Measurements from ENCODE around the gene SIRPB1.

GRCh38 chr20:1627200-1627550 is 7.4 kb upstream of the SIRPB1 start:
- TF ChIP-seq, protein P1, sequence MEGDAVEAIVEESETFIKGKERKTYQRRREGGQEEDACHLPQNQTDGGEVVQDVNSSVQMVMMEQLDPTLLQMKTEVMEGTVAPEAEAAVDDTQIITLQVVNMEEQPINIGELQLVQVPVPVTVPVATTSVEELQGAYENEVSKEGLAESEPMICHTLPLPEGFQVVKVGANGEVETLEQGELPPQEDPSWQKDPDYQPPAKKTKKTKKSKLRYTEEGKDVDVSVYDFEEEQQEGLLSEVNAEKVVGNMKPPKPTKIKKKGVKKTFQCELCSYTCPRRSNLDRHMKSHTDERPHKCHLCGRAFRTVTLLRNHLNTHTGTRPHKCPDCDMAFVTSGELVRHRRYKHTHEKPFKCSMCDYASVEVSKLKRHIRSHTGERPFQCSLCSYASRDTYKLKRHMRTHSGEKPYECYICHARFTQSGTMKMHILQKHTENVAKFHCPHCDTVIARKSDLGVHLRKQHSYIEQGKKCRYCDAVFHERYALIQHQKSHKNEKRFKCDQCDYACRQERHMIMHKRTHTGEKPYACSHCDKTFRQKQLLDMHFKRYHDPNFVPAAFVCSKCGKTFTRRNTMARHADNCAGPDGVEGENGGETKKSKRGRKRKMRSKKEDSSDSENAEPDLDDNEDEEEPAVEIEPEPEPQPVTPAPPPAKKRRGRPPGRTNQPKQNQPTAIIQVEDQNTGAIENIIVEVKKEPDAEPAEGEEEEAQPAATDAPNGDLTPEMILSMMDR (IDR thresholded peaks at IDR 0.05; ENCODE audit: borderline replicate concordance, extremely low read depth, low read length, poor library complexity, severe bottlenecking), result no peak
- no peak for TF ChIP-seq EZH2 (IDR thresholded peaks at IDR 0.05; ENCODE audit: borderline replicate concordance, low read depth, low read length, severe bottlenecking)

All from DND-41 (cell line).